GM18861 (cell line): ENCODE results near the gene KLF16.
A peak's percentile ranks its signal among the peaks of the same experiment; 100 is the strongest.

Experiments
- ATAC-seq: cut with Tn5 transposase; IDR thresholded peaks from one replicate; pipeline ENCODE4 v1.9.1; 2021; ENCODE audit not compliant: unreplicated experiment

KLF16 gene

GRCh38 chr19:1856698-1857603 lies 6.4 kb downstream of the KLF16 start:
- ATAC-seq, result no peak

- ATAC-seq, result no peak
These were observed 7.1 kb downstream of the KLF16 start for GRCh38 chr19:1856345-1856697.

DNA sequence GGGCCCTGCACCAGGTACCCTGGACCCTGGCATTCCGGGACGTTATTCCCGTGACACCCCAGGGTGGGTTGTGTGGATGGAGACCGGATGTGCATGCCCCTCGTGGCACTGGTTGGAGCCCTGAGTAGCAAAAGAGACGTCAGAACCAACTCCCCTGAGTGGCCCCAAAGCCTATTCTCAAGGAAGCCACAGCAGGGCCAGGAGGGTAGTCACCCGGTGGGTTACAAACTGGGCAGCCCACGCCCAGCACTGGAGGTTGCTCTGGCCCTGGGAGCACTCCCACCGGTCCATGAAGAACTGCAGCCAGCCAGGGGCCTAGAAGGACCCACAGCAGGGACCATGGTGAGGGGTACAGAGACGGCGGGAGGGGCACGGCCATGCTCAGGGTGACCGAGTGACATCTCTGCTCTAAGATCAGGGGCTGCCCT lies 7.5 kb downstream of the KLF16 start:
- ATAC-seq, result peak; percentile 0

- peak; percentile 44 for ATAC-seq
These were observed 8.1 kb downstream of the KLF16 start for GRCh38 chr19:1855040-1855827.

DNA sequence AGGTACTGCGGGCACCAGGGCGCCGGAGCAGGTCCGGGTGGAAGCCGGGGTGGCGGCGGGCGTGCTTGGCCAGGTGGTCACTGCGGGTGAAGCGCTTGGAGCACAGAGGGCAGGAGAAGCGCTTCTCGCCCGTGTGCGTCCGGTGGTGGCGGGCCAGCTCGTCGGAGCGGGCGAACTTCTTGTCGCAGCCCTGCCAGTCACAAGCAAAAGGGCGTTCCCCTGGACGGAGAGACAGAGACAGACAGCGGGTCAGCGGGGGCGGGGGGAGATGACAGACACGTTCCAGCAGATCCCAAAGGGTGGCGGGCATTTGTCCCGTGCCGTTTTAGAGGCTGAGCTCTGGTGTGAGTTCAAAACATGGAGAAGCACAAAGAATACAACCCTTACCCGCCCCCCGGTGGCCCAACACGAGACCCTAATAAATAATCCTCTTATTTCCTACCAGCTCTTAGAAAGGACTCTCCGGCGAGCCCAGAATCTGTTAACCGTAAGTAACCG lies 8.8 kb downstream of the KLF16 start:
- ATAC-seq, result no peak

DNA sequence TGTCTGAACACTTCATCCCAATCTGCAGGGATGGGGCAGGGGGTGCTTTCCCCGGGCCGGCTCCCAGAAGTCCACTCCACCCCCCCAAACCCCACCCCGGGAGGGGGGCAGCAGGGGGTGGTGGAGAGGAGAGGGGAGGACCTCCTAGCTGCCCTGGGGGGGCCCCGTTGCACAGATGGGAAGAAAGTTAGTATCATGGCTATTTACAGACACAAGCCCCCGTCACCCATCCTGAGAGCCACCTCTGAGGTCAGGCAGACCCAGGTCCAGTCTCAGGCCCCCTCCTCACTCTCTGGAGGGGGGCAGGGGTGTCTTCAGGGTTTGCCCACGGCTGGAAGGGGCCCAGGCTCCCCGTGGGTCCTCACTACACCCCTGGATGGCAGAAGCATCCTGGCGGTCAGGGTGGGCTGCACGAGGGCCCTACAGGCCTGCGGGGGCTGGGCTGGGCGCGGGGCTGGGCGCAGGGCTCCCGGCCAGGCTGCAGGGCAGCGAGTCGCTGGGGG lies 9.3 kb downstream of the KLF16 start:
- no peak for ATAC-seq

GRCh38 chr19:1853295-1854038 lies 9.9 kb downstream of the KLF16 start:
- ATAC-seq, result no peak

GRCh38 chr19:1852581-1853128 lies 10.7 kb downstream of the KLF16 start:
- no peak for ATAC-seq

GRCh38 chr19:1851654-1852580 lies 11.5 kb downstream of the KLF16 start:
- no peak for ATAC-seq

GRCh38 chr19:1850809-1851653 lies 12.3 kb downstream of the KLF16 start:
- ATAC-seq, result no peak

DNA sequence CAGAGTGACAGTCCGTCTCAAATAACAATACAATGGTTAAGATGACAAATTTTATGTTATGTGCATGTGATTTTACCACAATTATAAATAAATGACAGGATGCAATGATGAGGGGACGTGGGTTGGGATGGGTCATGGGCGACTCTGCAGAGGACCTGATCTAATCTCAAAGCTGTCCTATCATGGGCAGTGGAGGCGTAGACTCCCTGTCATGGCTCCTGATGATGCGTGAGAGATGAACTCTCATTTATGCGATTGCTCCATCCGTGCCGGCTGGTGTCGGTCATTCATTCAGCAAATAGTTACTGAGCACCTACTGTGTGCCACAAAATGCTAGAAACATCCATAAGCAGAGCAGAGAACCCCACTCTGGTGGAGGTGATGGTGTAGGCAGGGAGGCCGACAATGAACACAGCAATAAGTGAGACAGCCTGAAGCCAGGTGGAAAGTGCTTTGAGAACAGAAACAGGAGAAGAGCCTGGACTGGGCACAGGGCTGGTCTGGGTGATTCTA lies 13.4 kb downstream of the KLF16 start:
- ATAC-seq, result no peak

- ATAC-seq, result no peak
These were observed 14.3 kb downstream of the KLF16 start for GRCh38 chr19:1849132-1849474.

GRCh38 chr19:1848399-1849131 lies 14.8 kb downstream of the KLF16 start, which contains the start of gene REXO1:
REXO1 (minus strand) TSS chr19:1848483; CDS start chr19:1848358, 125 bp downstream.
- peak; percentile 67 for ATAC-seq

- peak; percentile 17 for ATAC-seq
These were observed 15.5 kb downstream of the KLF16 start for GRCh38 chr19:1847684-1848398.

GRCh38 chr19:1847348-1847683 lies 16.1 kb downstream of the KLF16 start:
- ATAC-seq, result no peak

GRCh38 chr19:1846517-1847204 lies 16.7 kb downstream of the KLF16 start:
- ATAC-seq, result no peak

GRCh38 chr19:1845642-1846041 lies 17.7 kb downstream of the KLF16 start:
- no peak for ATAC-seq
